HG02798 (cell line): ENCODE measurements around the gene PHF23.

Experiments
- ATAC-seq: cut with Tn5 transposase; IDR thresholded peaks from one replicate; pipeline ENCODE4 v1.9.1; 2021; ENCODE audit warnings: mild to moderate bottlenecking; ENCODE audit not compliant: unreplicated experiment, poor library complexity

PHF23 gene

GRCh38 chr17:7240375-7240774 is 1.1 kb upstream of the PHF23 start:
- ATAC-seq, result no peak

GRCh38 chr17:7238420-7239090 is 702 bp downstream of the PHF23 start:
- no peak for ATAC-seq

- ATAC-seq, result peak; percentile 18
Measured at GRCh38 chr17:7237761-7238419, 1.4 kb downstream of the PHF23 start.

GRCh38 chr17:7237266-7237760 is 1.9 kb downstream of the PHF23 start:
- no peak for ATAC-seq

- no peak for ATAC-seq
Measured at GRCh38 chr17:7236808-7237207, 2.4 kb downstream of the PHF23 start.

GRCh38 chr17:7235693-7236665 is 3.3 kb downstream of the PHF23 start:
- no peak for ATAC-seq

GRCh38 chr17:7234083-7234951 is 4.9 kb downstream of the PHF23 start, which contains the start of gene DVL2:
DVL2 (minus strand) TSS chr17:7234517; CDS start chr17:7234262, 255 bp downstream.
- ATAC-seq, result peak; percentile 73

GRCh38 chr17:7233701-7234082 is 5.6 kb downstream of the PHF23 start:
- no peak for ATAC-seq

- no peak for ATAC-seq
Measured at GRCh38 chr17:7232114-7232513, 7.1 kb downstream of the PHF23 start.

GRCh38 chr17:7229504-7229903 is 9.8 kb downstream of the PHF23 start:
- no peak for ATAC-seq

GRCh38 chr17:7228920-7229319 is 10.3 kb downstream of the PHF23 start:
- ATAC-seq, result no peak

- ATAC-seq, result no peak
Measured at GRCh38 chr17:7226721-7227710, 12.2 kb downstream of the PHF23 start.

GRCh38 chr17:7225711-7226331 is 13.4 kb downstream of the PHF23 start:
- ATAC-seq, result no peak

GRCh38 chr17:7224661-7225111 is 14.6 kb downstream of the PHF23 start:
- ATAC-seq, result no peak

- no peak for ATAC-seq
Measured at GRCh38 chr17:7224110-7224509, 15.1 kb downstream of the PHF23 start.

GRCh38 chr17:7223375-7223774 is 15.9 kb downstream of the PHF23 start:
- ATAC-seq, result no peak

GRCh38 chr17:7222972-7223292 is 16.3 kb downstream of the PHF23 start:
- no peak for ATAC-seq
